ENCODE measurements around the gene FCN1. TPM values are rescaled to one million over a fixed set of nuclear protein-coding genes. Genes with fewer than 3 reads are reported as not detected.

Gene FCN1
- total and polyA plus RNA-seq, 9 of the 15 experiments (the other 6 are each of a cell fraction or from before 2014, with no cell fraction given) = not detected

- Histone ChIP-seq H3K27ac (ENCODE audit: extremely low read depth, low read depth, low read length) (no peak overlapping the region), H3K27me3 (ENCODE audit: control insufficient read depth in 2 of 2, insufficient read depth in 2 of 2, low read length in 2 of 2) (peaks cover 0 to 57% of the 10 kb centered on the region in 2 experiments; a peak in 4 of 5 replicates), H3K4me1 (replicated peaks in 1 of 2; ENCODE audit: control insufficient read depth in 2 of 2, insufficient read depth in 2 of 2, low read length in 2 of 2) (no peaks in the 10 kb centered on the region), H3K79me2 (ENCODE audit: control insufficient read depth, insufficient read depth, low read length) (no peaks in the 10 kb centered on the region), H3K9me3 (replicated peaks; ENCODE audit: control insufficient read depth, insufficient read depth, low read depth, low read length) (no peaks in the 10 kb centered on the region), H3K4me2 (ENCODE audit: insufficient read depth, low read length) (no peak overlapping the region), H2AFZ (ENCODE audit: low read depth, low read length) (no peak overlapping the region), H4K20me1 (replicated peaks; ENCODE audit: control insufficient read depth, insufficient read depth, low read length) (peaks cover 4% of the 10 kb centered on the region; the same call in 1 of the 2 replicates), H3K9ac (ENCODE audit: insufficient read depth in 1 of 2, low read depth in 2 of 2, low read length in 2 of 2) (no peak overlapping the region), H3K9me1 (ENCODE audit: control insufficient read depth, insufficient read depth, low read length) (no peaks in the 10 kb centered on the region), H3K4me3 (no peak overlapping the region), H3K36me3 (ENCODE audit: control insufficient read depth, insufficient read depth, low read length) (no peaks in the 10 kb centered on the region)
- TF ChIP-seq, protein P1, sequence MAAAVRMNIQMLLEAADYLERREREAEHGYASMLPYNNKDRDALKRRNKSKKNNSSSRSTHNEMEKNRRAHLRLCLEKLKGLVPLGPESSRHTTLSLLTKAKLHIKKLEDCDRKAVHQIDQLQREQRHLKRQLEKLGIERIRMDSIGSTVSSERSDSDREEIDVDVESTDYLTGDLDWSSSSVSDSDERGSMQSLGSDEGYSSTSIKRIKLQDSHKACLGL (CRISPR knock-in tag; IDR thresholded peaks at IDR 0.05; ENCODE audit: borderline replicate concordance, poor library complexity, severe bottlenecking) = no peak
- TF ChIP-seq USF1 (CRISPR knock-in tag; IDR thresholded peaks at IDR 0.05) (no peak), ZNF589 (CRISPR knock-in tag; IDR thresholded peaks at IDR 0.05; ENCODE audit: low read depth) (no peak), LCOR (CRISPR knock-in tag; IDR thresholded peaks at IDR 0.05) (no peak), HNRNPH1 (optimal IDR thresholded peaks at IDR 0.05; ENCODE audit: low read depth, low read length) (no peak)
- ChIA-PET POLR2A (no interaction called here), CTCF (ENCODE audit: low intra/inter-chr PET ratio) (no interaction called here)
- BruUV-seq (replicated peaks) = no TSS peak
- ATAC-seq = no peak
- intact Hi-C loops (cut with micrococcal nuclease) (no loop called here), in situ Hi-C loops (cut with MboI) (no loop called here)
- FAIRE-seq = no peak
- DNase-seq (ENCODE audit: extremely low read depth in 1 of 4, low spot score in 3 of 4) = no peak
- WGBS (ENCODE audit: insufficient coverage, low coverage, missing lambda C conversion rate) = 2% methylated on average over 4 of the region's 4 CpGs
These were observed 47.7 kb upstream of the FCN1 start for GRCh38 chr9:134965411-134965810.
